Heart left ventricle (tissue), 16 donors: Measurements from ENCODE around the gene CEP83. TPM values are rescaled to one million over a fixed set of nuclear protein-coding genes. Genes with fewer than 3 reads are reported as not detected.

Source experiments
- ATAC-seq, 4 donors: fragments of 200-7000 bp; cut with Tn5 transposase; one replicate each; pipeline ENCODE4 v1.9.1; 2020 to 2022; ENCODE audit warnings: moderate library complexity in 4 of 4, mild to moderate bottlenecking in 3 of 4, moderate number of reproducible peaks in 1 of 4
- DNase-seq, 5 donors: peaks; one replicate each; pipeline ENCODE4 v3.0.0-alpha.2; 2020
- H3K27ac ChIP-seq, 12 donors: fragments of 200-600 bp; sonication (generic) in 4 of 12; one replicate each; pipeline versions ENCODE4 v1.5.0 to v1.8.0; 2016 to 2022; ENCODE audit warnings: mild to moderate bottlenecking in 2 of 12
- H3K27me3 ChIP-seq, 9 donors: fragments of 200-600 bp; sonication (generic) in 2 of 9; one replicate each; pipeline versions ENCODE4 v1.5.1 to v1.8.0; 2016 to 2022; ENCODE audit warnings: mild to moderate bottlenecking in 3 of 9
- H3K36me3 ChIP-seq, 9 donors: fragments of 200-600 bp; sonication (generic) in 2 of 9; one replicate each; pipeline versions ENCODE4 v1.5.0 to v1.8.0; 2018 to 2022; ENCODE audit warnings: mild to moderate bottlenecking in 2 of 9
- H3K4me1 ChIP-seq, 12 donors: fragments of 200-600 bp; sonication (generic) in 4 of 12; one replicate each; pipeline versions ENCODE4 v1.5.0 to v1.8.0; 2016 to 2022; ENCODE audit warnings: mild to moderate bottlenecking in 3 of 12
- H3K4me3 ChIP-seq, 12 donors: fragments of 200-600 bp; sonication (generic) in 4 of 12; one replicate each; pipeline versions ENCODE4 v1.5.0 to v1.8.0; 2017 to 2022; ENCODE audit warnings: mild to moderate bottlenecking in 9 of 12, moderate library complexity in 4 of 12
- H3K9me3 ChIP-seq, 12 donors: fragments of 200-600 bp; sonication (generic) in 4 of 12; one replicate each; pipeline versions ENCODE4 v1.5.0 to v1.8.0; 2016 to 2022; ENCODE audit warnings: mild to moderate bottlenecking in 1 of 12
- CTCF ChIP-seq, 12 donors: fragments of 200-600 bp; sonication (generic) in 4 of 12; IDR thresholded peaks; one replicate each; pipeline versions ENCODE4 v1.5.0 to v1.8.0; 2018 to 2022; ENCODE audit warnings: antibody characterized with exemption in 12 of 12, mild to moderate bottlenecking in 5 of 12
- POLR2A ChIP-seq, 2 donors: fragments of 450-650 bp; IDR thresholded peaks; one replicate each; pipeline ENCODE4 v1.6.1; 2017; ENCODE audit warnings: antibody characterized with exemption in 2 of 2, mild to moderate bottlenecking in 2 of 2, moderate library complexity in 2 of 2
- WGBS, 4 donors: extraction: QIAGEN DNeasy Blood & Tissue Kit in 2 of 4; methylation state at CpG; one replicate each; pipeline versions ENCODE4 v1.1.5 to v1.1.7; 2013 to 2018; 5-methylcytosine and 5-hydroxymethylcytosine counted together
- intact Hi-C, 10 donors: fragments of 100-400 bp; cut with DNase I; formaldehyde crosslinking; loops; one replicate each; pipeline versions ENCODE4 v1.11.1 to v1.14.2; 2022
- polyA plus RNA-seq, 2 donors: library from polyadenylated mRNA; stranded (reverse); fragments of 200-250 nt; gene quantifications; one replicate each; pipeline ENCODE4 v1.2.3, GENCODE V29; 2013
- total RNA-seq, 9 donors: library from RNA; depleted of rRNA in 2 of 9; stranded (reverse); fragments of >200 nt in 2 of 9; fragmentation: NEBNext Ultra II Directional in 3 of 9; extraction: Animal tissue kit (Norgen Biotek cat#: 25700) in 3 of 9; gene quantifications; one replicate each; pipeline versions ENCODE4 v1.1.0 to v1.2.4, GENCODE V29; 2016 to 2023
- donor health status: ischemic (EF 13 %, LVEDD 7.1; RV severe dilation, severe dysfunction).
- donor health status: healthy with polysubstance abuse.
- donor health status: DM: no; HTN: yes; CAD: no.
- donor health status: DM: no; HTN: no; CAD: no.
- donor health status: ischemic (EF 25% LVEDD 6.9; RV normal size, moderate dysfunction).
- donor health status: ischemic (EF 25% LVEDD 5.7; RV mildly dilated, moderate dysfunction).
- donor health status: healthy.
- donor health status: DM: yes; HTN: yes; CAD: no.
- donor health status: ischemic (EF 35%, LVEDD 5.7; RV mildly dilated, moderate dysfunction).
- donor health status: nonischemic (EF 11% LVEDD 7.7; RV severe dilation, severe dysfunction).
- donor health status: DM: yes; HTN: yes; CAD: no.
- donor health status: PGD.
- donor health status: ischemic (EF 29% LVEDD 5.4; RV normal size, mild dysfunction).
- donor health status: nonischemic (EF 23%, LVEDD 6.1; RV moderate dilation, normal function).

CEP83 gene
- total and polyA plus RNA-seq, 11 donors: 5.4 to 13.4 (median 9.5) TPM

DNA sequence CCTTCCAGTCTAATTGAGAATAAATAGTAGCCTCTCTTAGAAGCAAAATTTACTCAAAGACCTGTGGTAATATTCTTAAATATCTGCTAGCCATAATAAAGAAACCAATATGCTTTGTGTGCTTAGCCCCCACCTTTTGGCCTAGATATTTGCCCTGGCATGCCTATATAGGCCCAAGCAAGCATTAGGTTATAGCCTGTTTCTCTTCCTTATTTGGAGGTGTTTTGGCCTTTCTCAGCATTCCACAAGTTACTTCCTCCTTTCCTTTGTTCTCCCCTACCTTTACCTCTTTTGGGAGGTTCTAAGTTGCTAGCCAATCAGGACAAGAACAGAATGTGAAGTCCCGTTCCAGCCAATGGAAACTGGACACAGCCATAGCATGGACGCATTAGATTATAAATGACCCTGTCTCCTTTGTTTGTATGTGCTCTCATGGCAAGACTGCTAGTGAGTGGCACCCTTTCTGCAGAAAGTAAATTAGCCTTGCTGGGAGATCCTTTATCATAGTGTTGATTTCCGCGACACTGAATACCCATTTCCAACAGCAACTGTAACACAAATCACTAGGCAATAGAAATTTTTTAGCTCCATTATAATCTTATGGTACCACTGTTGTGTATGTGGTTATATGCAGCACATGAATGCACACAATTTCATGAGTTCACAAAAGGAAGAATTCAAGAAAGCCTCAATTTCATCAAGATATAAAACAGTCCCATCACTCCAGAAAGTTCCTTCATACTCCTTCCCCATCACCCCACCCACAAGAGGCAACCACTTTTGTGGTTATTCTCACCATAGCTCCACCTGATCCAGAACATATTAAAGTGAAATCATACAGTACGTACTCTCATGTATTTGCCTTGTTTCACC, 37.6 kb downstream of the CEP83 start:
- TF ChIP-seq POLR2A (IDR thresholded peaks at IDR 0.05) (no peak), CTCF (IDR thresholded peaks at IDR 0.05) (no peak)
- Histone ChIP-seq H3K36me3 (peaks cover 0 to 7% (median 0%) of the 10 kb centered on the region in 9 donors), H3K4me1 (peaks cover 0 to 8% (median 2%) of the 10 kb centered on the region in 12 donors), H3K4me3 (no peak overlapping the region), H3K9me3 (peaks cover 0 to 41% (median 20%) of the 10 kb centered on the region in 12 donors), H3K27me3 (no peaks in the 10 kb centered on the region), H3K27ac (no peak overlapping the region)
- ATAC-seq (no peak), DNase-seq (no peak)
- 97 to 98% (median 97%) methylated on average over 5 of the region's 5 CpGs for WGBS, 4 donors
- intact Hi-C loops: loop anchor here in 2 of 10 donors (10.0 kb wide), 2 partner anchors 77 to 157 kb away; no protein-coding TSS in a partner anchor

GRCh38 chr12:94418517-94418916, 41.1 kb downstream of the CEP83 start:
- no peak for DNase-seq
- 95 to 97% (median 96%) methylated on average over 1 of the region's 1 CpG for WGBS, 4 donors
- H3K9me3 ChIP-seq: peaks cover 0 to 41% (median 20%) of the 10 kb centered on the region in 12 donors

GRCh38 chr12:94416613-94417012, 43.1 kb downstream of the CEP83 start:
- no peak overlapping the region for H3K27ac ChIP-seq
- no peak overlapping the region for H3K4me3 ChIP-seq
- H3K9me3 ChIP-seq: peaks cover 0 to 25% (median 5%) of the 10 kb centered on the region in 12 donors
- H3K4me1 ChIP-seq: no peaks in the 10 kb centered on the region
- TF ChIP-seq POLR2A (IDR thresholded peaks at IDR 0.05): no peak
- TF ChIP-seq CTCF (IDR thresholded peaks at IDR 0.05): no peak
- no peaks in the 10 kb centered on the region for H3K27me3 ChIP-seq
- no peak for ATAC-seq
- intact Hi-C loops: no loop called here
- 93 to 100% (median 97%) methylated on average over 2 of the region's 2 CpGs for WGBS, 4 donors
- peaks cover 0 to 5% (median 0%) of the 10 kb centered on the region in 9 donors for H3K36me3 ChIP-seq
- DNase-seq: no peak

More at GRCh38 chr12:94418517-94418916, 41.1 kb downstream of the CEP83 start:
- peaks cover 0 to 7% (median 0%) of the 10 kb centered on the region in 9 donors for H3K36me3 ChIP-seq
- no peak for TF ChIP-seq POLR2A (IDR thresholded peaks at IDR 0.05)
- no peak for TF ChIP-seq CTCF (IDR thresholded peaks at IDR 0.05)
- no peak for ATAC-seq
- no peaks in the 10 kb centered on the region for H3K27me3 ChIP-seq
- H3K4me3 ChIP-seq: no peak overlapping the region
- H3K27ac ChIP-seq: no peak overlapping the region
- intact Hi-C loops: no loop called here
- no peaks in the 10 kb centered on the region for H3K4me1 ChIP-seq

DNA sequence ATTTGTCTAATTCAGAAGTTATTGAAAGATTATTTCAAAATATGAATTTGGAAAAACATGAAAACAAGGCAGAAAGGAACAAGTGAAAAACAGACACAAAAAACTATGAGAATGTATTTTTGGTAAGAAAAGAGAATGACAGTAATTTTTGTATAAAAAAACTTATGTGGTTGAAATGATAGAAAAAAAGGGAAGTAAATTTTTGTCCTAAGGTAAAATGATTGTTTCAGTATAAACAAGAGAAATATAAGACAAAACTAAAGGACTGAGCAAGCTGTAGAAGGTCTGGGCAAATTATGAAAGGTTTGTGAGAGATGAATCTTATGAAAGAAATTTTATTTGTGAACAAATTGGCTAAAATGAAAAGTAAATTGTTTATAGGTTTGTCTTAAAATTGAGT, 44.6 kb downstream of the CEP83 start:
- DNase-seq: no peak
- no peak for TF ChIP-seq POLR2A (IDR thresholded peaks at IDR 0.05)
- no peak for TF ChIP-seq CTCF (IDR thresholded peaks at IDR 0.05)

More for the DNA sequence above, 44.6 kb downstream of the CEP83 start:
- no peak overlapping the region for H3K4me3 ChIP-seq
- peaks cover 0 to 9% (median 0%) of the 10 kb centered on the region in 12 donors for H3K9me3 ChIP-seq
- H3K4me1 ChIP-seq: no peaks in the 10 kb centered on the region
- ATAC-seq: no peak
- intact Hi-C loops: no loop called here
- no peaks in the 10 kb centered on the region for H3K27me3 ChIP-seq
- H3K36me3 ChIP-seq: peaks cover 0 to 3% (median 0%) of the 10 kb centered on the region in 9 donors
- no peak overlapping the region for H3K27ac ChIP-seq
